Spleen (tissue), 7 donors: ENCODE measurements around the gene GDPD5.

Source experiments
- CTCF ChIP-seq, 11 experiments: fragments of 200-600 bp in 7 of 11; fragments of 450-650 bp in 4 of 11; sonication (generic) in 4 of 11; IDR thresholded peaks in 8 of 11; conservative IDR thresholded peaks in 3 of 11; 1 replicate in 7 of 11; 2 replicates in 4 of 11; pipeline versions ENCODE4 v1.4.0 to v1.8.0; 2016 to 2021; ENCODE audit warnings: antibody characterized with exemption in 11 of 11, inconsistent platforms in 4 of 11, mild to moderate bottlenecking in 1 of 11
- POLR2A ChIP-seq, 3 donors: fragments of 450-650 bp; IDR thresholded peaks; one replicate each; pipeline ENCODE4 v1.5.1; 2017; ENCODE audit warnings: antibody characterized with exemption in 3 of 3, mild to moderate bottlenecking in 1 of 3
- POLR2AphosphoS5 ChIP-seq, 3 donors: sonication (generic); formaldehyde crosslinking; IDR thresholded peaks; one replicate each; pipeline ENCODE4 v1.5.1; 2017; ENCODE audit warnings: antibody characterized with exemption in 3 of 3
- donor health status: DM: no; HTN: no; CAD: no; lungs with moderate emphysema.
- donor health status: DM: no; HTN: no; CAD: no.
- donor health status: DM: no; HTN: no; CAD: no.

GRCh38 chr11:75562836-75563484, 37.2 kb upstream of the GDPD5 start:
- TF ChIP-seq POLR2A (IDR thresholded peaks at IDR 0.05) (no peak), CTCF (IDR thresholded peaks at IDR 0.05 in 8 of 11, conservative IDR thresholded peaks at IDR 0.05 in 3 of 11) (no peak), POLR2AphosphoS5 (IDR thresholded peaks at IDR 0.05) (no peak)
